NCI-H1048 (cell line): ENCODE results near the gene MADD.

Source experiments
- DNase-seq: peaks from one replicate; lab custom pipeline; 2025; lab: John Stamatoyannopoulos, UW

Gene MADD

DNA sequence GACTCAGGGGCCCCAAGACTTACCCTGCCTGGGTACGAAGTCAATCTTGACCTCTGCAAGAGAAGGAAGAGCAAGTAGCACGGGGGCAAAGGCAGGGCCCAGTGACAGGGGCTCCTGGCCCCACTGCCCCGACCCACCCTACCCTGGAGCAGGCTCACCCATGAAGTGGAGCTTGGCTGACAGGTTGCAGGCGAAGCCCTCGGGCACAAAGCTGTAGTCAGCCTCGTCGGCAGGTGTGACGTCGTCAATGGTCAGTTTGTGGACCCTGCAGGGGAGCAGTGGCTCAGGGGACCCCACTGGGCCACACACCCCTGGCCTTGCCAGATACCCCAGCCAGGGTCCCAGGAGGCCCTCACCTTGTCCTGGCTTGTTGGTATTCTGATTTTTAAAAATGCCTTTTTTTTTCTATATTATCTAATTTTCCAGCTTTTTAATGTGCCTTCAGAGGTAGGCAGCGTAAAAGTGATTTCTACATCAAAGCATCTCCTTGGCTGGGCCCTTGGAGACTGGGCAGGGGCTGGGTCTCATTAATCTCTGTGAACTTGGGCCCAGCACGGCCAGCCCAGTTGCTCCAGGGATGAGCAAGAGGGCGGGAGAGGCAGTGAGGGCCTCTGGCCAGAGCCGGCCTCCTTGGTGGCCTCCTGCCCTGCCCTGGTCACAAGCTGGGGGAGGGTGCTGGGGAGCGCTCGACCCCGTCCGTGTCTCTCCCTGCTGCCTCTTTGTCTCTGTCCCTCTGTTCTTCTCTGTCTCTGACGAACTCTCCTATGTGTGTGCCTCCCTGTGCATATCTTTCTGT lies 71.2 kb downstream of the MADD start:
- DNase-seq = no peak

- DNase-seq = no peak
Observed at GRCh38 chr11:47342036-47342803, 72.3 kb downstream of the MADD start.

DNA sequence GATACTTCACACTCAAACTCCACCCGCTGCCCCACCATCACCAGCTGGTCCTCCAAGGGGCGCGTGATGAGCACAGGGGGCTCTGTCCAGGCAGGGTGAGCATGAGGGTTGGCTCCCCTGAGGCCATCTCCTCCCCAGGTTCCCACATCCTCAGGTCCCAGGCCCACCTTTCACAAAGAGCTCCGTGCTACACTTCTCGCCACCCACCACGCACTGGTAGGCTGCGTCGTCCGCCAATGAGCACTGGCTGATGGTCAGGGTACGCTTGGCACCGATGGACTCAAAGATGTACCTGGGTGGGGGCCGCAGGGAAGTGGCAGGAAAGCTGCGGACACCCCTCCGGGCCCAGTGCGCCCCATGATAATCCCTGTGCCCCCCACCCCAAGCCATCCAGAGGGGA lies 72.9 kb downstream of the MADD start:
- no peak for DNase-seq

DNA sequence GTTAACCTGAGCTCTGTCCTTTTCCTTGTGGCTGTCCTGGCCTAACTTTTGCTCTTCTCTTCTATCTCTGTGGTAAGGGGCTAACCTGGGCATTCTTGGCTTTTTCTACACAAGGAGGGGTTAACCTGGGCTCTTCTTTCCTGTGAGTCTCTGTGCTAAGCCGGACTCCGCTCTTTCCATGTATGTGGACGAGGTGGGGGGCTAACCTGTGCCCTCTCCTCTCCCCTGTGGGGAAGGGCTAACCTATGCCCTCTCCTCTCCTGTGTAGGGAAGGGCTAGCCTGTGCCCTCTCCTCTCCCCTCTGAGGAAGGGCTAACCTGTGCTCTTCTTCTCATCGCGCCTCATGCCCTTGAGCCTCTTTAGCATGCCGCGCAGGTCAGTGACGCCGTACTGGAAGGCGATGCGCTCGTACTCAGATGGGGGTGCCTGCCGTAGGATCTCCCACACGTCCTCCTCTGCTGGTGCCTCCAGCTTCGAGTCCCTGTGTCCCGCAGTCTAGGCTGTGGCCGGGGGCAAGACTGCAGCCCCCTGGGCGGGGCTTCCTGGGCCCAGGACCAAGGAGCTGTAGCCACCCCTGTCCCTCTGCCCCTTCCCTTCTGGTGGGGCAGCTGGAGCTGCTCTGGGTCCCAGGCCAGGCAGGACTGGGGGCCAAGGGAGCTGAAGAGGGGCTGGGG lies 76.1 kb downstream of the MADD start:
- DNase-seq = no peak

DNA sequence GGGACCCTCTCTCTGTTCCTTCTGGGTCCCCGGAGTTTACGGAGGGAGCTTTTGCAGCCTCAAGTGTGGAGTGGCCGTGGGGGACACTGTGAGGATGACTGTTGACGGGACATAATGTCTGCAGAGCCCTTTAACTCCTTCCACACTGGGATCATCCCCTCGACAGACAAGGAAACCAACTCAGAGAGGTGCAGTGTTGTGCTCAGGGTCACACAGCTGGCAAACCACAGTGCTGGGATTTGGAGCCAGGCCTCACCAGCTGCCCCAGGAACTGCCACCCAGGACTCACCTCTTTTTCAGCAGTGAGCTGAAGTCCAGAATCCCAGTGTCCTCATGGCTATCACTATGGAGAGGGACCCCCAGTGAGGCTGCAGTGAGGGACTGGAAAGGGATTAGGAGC lies 77.2 kb downstream of the MADD start:
- no peak for DNase-seq

DNA sequence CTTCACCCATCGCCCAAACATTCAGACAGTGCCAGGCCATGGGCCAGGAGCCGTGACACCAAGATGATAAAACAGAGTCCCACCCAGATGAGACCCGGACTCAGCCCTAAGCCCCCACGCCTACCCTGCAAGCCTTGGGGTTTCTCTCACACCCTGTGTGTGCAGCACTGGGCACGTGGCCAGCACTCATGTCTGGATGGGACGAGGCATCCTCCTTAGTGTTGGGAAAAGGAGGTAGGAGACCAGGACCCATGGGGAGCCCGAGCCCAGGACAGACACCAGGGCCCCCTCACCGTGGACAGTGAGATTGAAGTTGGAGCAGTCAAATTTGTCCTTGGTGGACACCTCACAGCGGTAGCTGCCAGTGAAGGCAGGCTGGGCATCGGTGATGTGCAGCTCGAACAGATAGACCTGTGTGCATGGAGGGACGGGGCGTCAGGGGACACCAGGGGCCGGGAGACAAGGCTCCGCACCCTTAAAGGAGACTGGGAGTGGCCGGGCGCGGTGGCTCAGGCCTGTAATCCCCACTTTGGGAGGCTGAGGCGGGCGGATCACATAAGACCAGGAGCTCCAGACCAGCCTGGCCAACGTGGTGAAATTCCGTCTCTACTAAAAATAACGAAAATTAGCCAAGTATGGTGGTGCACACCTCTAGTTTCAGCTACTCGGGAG lies 78.3 kb downstream of the MADD start:
- no peak for DNase-seq

GRCh38 chr11:47348859-47349258 lies 78.9 kb downstream of the MADD start:
- DNase-seq = no peak

DNA sequence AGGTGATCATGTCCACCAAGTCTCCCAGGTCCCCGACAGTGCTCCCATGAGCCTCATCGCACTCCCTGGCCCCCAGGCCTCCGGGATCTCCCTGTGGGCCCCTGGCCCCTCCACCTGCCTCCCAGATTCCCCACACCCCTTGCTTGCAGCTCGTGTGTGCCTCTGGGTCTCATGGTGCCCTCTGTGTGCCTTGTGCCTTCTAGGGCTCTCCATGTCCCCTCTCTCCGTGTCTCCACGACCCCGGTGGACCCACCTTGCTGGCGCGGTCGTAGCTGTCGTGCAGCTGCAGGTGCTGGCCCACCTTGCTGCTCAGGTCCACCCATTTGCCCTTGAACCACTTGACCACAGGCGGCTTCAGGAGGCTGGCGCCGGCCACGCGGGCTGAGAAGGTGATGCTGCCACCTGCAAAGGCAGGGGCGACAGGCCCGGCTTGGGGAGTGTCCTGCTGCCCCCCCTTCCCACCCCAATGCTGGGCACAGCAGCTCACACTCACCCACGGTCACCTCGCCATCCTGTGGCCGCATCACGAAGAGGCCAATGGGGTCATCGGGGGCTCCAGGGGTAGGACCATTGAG lies 79.7 kb downstream of the MADD start:
- DNase-seq = no peak

- DNase-seq = no peak
Observed at GRCh38 chr11:47350315-47350714, 80.4 kb downstream of the MADD start.

DNA sequence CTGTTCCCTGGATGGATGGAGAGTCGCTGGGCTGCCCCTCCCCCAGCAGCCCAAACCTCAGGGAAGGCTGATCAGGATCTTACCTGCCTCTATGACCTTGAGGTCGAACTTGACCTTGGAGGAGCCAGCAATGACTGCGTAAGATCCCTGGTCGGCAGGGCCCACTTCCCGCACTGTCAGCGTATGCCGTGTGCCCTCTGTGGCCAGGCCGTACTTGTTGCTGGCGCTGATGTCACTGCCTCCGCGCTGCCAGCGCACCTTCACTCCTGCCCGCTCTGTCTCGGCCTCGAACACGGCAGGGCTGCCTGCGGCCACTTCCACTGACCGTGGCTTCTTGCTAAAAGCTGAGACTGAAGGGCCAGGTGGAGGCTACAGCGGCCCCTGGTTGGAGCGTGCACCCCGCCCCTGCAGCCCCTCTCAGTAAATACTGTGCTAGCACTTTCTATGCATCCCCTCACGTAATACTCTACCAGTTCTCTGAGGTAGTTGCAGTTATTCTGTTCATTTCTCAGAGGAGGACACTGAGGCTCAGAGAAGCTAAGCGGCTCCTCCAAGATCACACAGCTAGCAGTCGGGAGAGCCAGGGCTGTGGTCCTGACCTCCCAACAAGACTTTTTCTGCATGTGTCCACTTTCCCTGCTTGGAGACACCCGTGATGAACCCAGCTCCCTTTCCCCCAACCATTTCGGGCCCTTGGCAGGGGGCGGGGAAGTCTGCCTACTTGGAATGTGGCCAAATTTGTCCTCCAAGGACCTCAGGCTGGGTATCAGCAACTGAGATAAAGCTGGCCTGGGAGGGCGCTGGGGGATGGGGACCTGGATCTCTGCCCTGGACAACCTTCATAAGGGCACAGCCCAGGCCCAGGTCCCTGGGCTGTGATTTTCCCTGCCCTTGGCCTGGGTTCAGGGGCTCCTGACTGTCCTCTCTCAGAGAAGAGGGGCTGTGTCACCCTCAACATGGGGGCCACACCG lies 81.5 kb downstream of the MADD start:
- no peak for DNase-seq

DNA sequence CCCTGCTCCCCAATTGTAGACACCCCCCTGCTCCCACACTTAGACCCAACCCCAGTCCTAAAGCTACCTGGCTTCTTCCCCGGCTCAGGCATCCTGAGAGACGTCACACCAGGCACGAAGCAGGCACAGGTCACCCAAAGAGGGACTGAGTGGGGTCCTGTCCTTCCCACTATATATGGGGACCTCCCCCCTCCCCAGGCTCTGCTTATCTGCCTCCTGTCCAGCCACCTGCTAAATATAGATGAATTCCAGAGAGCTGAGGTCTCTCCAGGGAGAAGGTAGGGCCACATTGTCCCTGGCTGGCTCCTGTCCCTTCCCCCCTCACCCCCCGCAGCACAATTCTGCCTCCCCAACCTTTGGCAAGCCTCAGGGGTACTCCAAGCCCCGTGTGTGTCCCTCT lies 82.6 kb downstream of the MADD start, which contains the start of gene MYBPC3:
MYBPC3 (minus strand) TSS at position 147 of the 400 bp plus-strand sequence; CDS start at position 92, 55 bp downstream.
- DNase-seq = no peak

- DNase-seq = no peak
Observed at GRCh38 chr11:47353978-47354774, 84.2 kb downstream of the MADD start.

GRCh38 chr11:47354913-47355282 lies 85.0 kb downstream of the MADD start:
- DNase-seq = no peak

GRCh38 chr11:47355283-47356128 lies 85.6 kb downstream of the MADD start:
- peak; percentile 42 for DNase-seq

- DNase-seq = no peak
Observed at GRCh38 chr11:47356129-47356997, 86.4 kb downstream of the MADD start.

- no peak for DNase-seq
Observed at GRCh38 chr11:47356998-47357329, 87.0 kb downstream of the MADD start.

GRCh38 chr11:47357985-47358730 lies 88.2 kb downstream of the MADD start:
- no peak for DNase-seq
